K562 (cell line): ENCODE measurements around the gene ANKLE2. TPM values are rescaled to one million over a fixed set of nuclear protein-coding genes. Genes with fewer than 3 reads are reported as not detected.

Experiments used
- ATAC-seq: fragments of 200-7000 bp; cut with Tn5 transposase; 3 replicates; pipeline ENCODE4 v1.9.1; 2020; ENCODE audit warnings: moderate library complexity
- BruUV-seq: library from RNA; stranded (reverse); fragments of 400-500 nt; replicated peaks from 2 replicates; lab custom pipeline; 2021; lab: Mats Ljungman, UMichigan
- CTCF ChIA-PET: fragments of 300-600 bp; formaldehyde crosslinking; extraction: SDS; loops from one replicate; lab custom pipeline; 2021; ENCODE audit warnings: low intra/inter-chr PET ratio; lab: Yijun Ruan, JAX
- POLR2A ChIA-PET: fragments of 300-600, 350-650 bp; sonication (Branson Sonifier 250); formaldehyde crosslinking; extraction: SDS; loops from one replicate; lab custom pipeline; 2021; ENCODE audit warnings: antibody characterized with exemption, inconsistent platforms; lab: Yijun Ruan, JAX
- DNase-seq, 4 experiments: peaks; one replicate each; pipeline versions ENCODE4 v3.0.0 to v3.0.0-alpha.2; 2011 to 2018; ENCODE audit warnings: low spot score in 3 of 4, mixed read lengths in 3 of 4; ENCODE audit errors: extremely low read depth in 1 of 4
- FAIRE-seq: peaks from 2 replicates; lab custom pipeline; 2011; peaks lifted over from hg19 to GRCh38; lab: Jason Lieb, UNC
- H2AFZ ChIP-seq: 2 replicates; pipeline ENCODE4 v1.6.0; 2011; ENCODE audit warnings: low read depth, low read length, control low read depth, inconsistent platforms
- H3K27ac ChIP-seq: fragments of 200-600 bp; 3 replicates; pipeline ENCODE4 v1.8.0; 2011; ENCODE audit warnings: low read depth, mild to moderate bottlenecking, control low read depth, inconsistent platforms, low read length, moderate library complexity, mixed read lengths; ENCODE audit errors: extremely low read depth
- H3K27me3 ChIP-seq, 2 experiments: fragments of 300-600 bp in 1 of 2; 2 replicates in 1 of 2; 3 replicates in 1 of 2; pipeline versions ENCODE4 v1.6.0 to v1.8.0; 2011; ENCODE audit warnings: inconsistent platforms in 2 of 2, low read length in 2 of 2, mild to moderate bottlenecking in 1 of 2, mixed read lengths in 1 of 2, moderate library complexity in 1 of 2; ENCODE audit not compliant: control insufficient read depth in 2 of 2, insufficient read depth in 2 of 2
- H3K36me3 ChIP-seq: fragments of 300-600 bp; 3 replicates; pipeline ENCODE4 v1.8.0; 2011; ENCODE audit warnings: mild to moderate bottlenecking, low read length, inconsistent platforms; ENCODE audit not compliant: control insufficient read depth, insufficient read depth
- H3K4me1 ChIP-seq, 2 experiments: fragments of 200-600 bp in 1 of 2; replicated peaks in 1 of 2; 2 replicates in 1 of 2; 3 replicates in 1 of 2; pipeline versions ENCODE4 v1.5.1 to v1.8.0; 2011; ENCODE audit warnings: inconsistent platforms in 2 of 2, low read length in 2 of 2, mild to moderate bottlenecking in 1 of 2, mixed read lengths in 1 of 2, moderate library complexity in 1 of 2; ENCODE audit not compliant: control insufficient read depth in 2 of 2, insufficient read depth in 2 of 2
- H3K4me2 ChIP-seq: 2 replicates; pipeline ENCODE4 v1.6.1; 2011; ENCODE audit warnings: low read length, control low read depth, inconsistent platforms, mixed read lengths; ENCODE audit not compliant: insufficient read depth
- H3K4me3 ChIP-seq: fragments of 200-600 bp; sonication (generic), shearing (Covaris generic); 2 replicates; pipeline ENCODE4 v1.5.1; 2016; ENCODE audit warnings: control low read depth, inconsistent platforms
- H3K79me2 ChIP-seq: fragments of 200-600 bp; 3 replicates; pipeline ENCODE4 v1.8.0; 2011; ENCODE audit warnings: low read length, inconsistent platforms; ENCODE audit not compliant: control insufficient read depth, insufficient read depth
- H3K9ac ChIP-seq, 2 experiments: 2 replicates each; pipeline versions ENCODE4 v1.6.0 to v1.6.1; 2011; ENCODE audit warnings: low read depth in 2 of 2, low read length in 2 of 2, control low read depth in 1 of 2, inconsistent platforms in 1 of 2, mild to moderate bottlenecking in 1 of 2, mixed read lengths in 1 of 2; ENCODE audit not compliant: insufficient read depth in 1 of 2
- H3K9me1 ChIP-seq: one replicate; pipeline ENCODE4 v1.6.0; 2011; ENCODE audit warnings: inconsistent platforms, mild to moderate bottlenecking, low read length, moderate library complexity; ENCODE audit not compliant: control insufficient read depth, insufficient read depth
- H3K9me3 ChIP-seq: replicated peaks from 2 replicates; pipeline ENCODE4 v1.5.1; 2011; ENCODE audit warnings: low read depth, low read length, inconsistent platforms; ENCODE audit not compliant: control insufficient read depth, insufficient read depth
- H4K20me1 ChIP-seq: replicated peaks from 2 replicates; pipeline ENCODE4 v1.6.1; 2011; ENCODE audit warnings: low read length, inconsistent platforms, mixed read lengths; ENCODE audit not compliant: control insufficient read depth, insufficient read depth
- CCNT2 ChIP-seq: IDR thresholded peaks from 2 replicates; pipeline ENCODE4 v1.6.1; 2011; ENCODE audit warnings: borderline replicate concordance, low read depth, mild to moderate bottlenecking, moderate library complexity, mixed read lengths, low read length; ENCODE audit not compliant: insufficient read length; ENCODE audit errors: extremely low read depth
- CREM ChIP-seq: IDR thresholded peaks from 2 replicates; pipeline ENCODE4 v1.6.1; 2014; ENCODE audit warnings: antibody characterized with exemption, low read depth
- EP300 ChIP-seq: IDR thresholded peaks from 2 replicates; pipeline ENCODE4 v1.6.1; 2012; ENCODE audit warnings: low read length, improper control_type of control experiment
- HMG20A ChIP-seq: fragments of 450-650 bp; formaldehyde crosslinking; conservative IDR thresholded peaks from 2 replicates; pipeline ENCODE4 v1.4.0; 2020; ENCODE audit warnings: mild to moderate bottlenecking, mixed read lengths
- ILF3 ChIP-seq: fragments of 450-650 bp; IDR thresholded peaks from 2 replicates; pipeline ENCODE4 v1.6.1; 2018; ENCODE audit warnings: antibody characterized with exemption, mild to moderate bottlenecking, moderate library complexity, borderline replicate concordance
- ZBTB7A ChIP-seq: IDR thresholded peaks from 2 replicates; pipeline ENCODE4 v1.6.1; 2011; ENCODE audit warnings: low read depth, mild to moderate bottlenecking, low read length, moderate library complexity, borderline replicate concordance; ENCODE audit not compliant: control insufficient read depth
- ZFX ChIP-seq: sonication (generic); formaldehyde crosslinking; IDR thresholded peaks from 2 replicates; pipeline ENCODE4 v1.8.0; 2022; ENCODE audit warnings: mild to moderate bottlenecking, missing genetic modification reagents, moderate library complexity
- ZNF561 ChIP-seq: fragments of 450-650 bp; formaldehyde crosslinking; conservative IDR thresholded peaks from 2 replicates; pipeline ENCODE4 v1.4.0; 2020; ENCODE audit warnings: mild to moderate bottlenecking, moderate library complexity
- WGBS: fragments of 100-300 bp; shearing (Covaris generic); methylation state at CpG from one replicate; pipeline ENCODE4 v1.1.6; 2016; ENCODE audit warnings: low coverage, mixed read lengths; ENCODE audit not compliant: insufficient coverage; ENCODE audit errors: missing lambda C conversion rate; 5-methylcytosine and 5-hydroxymethylcytosine counted together
- in situ Hi-C: fragments of 300-500 bp; cut with MboI; formaldehyde crosslinking; loops from 4 replicates; pipeline ENCODE4 v1.15.0; 2018; ENCODE audit warnings: inconsistent platforms, mixed read lengths
- intact Hi-C: fragments of 100-400 bp; cut with micrococcal nuclease; formaldehyde crosslinking; loops from 2 replicates; pipeline ENCODE4 v1.14.2; 2022
- polyA plus RNA-seq, 8 experiments: library from polyadenylated mRNA; depleted of rRNA in 4 of 8; stranded (reverse) in 5 of 8; unstranded in 3 of 8; fragments of >200 nt; fragmentation: Nextera tagmentation in 2 of 8; fragmentation: Illumina TruSeq in 1 of 8; extraction: Ambion mirVana in 2 of 8; extraction: Trizol in 1 of 8; gene quantifications; 2 replicates each; pipeline versions ENCODE4 v1.2.1 to v1.2.3, GENCODE V29; 2011 to 2014; ENCODE audit warnings: inconsistent platforms in 1 of 8, missing spikeins in 1 of 8
- total RNA-seq, 7 experiments: library from RNA; depleted of rRNA in 6 of 7; stranded (reverse); fragments of >200 nt in 6 of 7; fragmentation: Illumina TruSeq in 2 of 7; extraction: Trizol in 2 of 7; gene quantifications; 2 replicates each; pipeline versions ENCODE4 v1.2.1 to v1.2.3, GENCODE V29; 2011 to 2021; ENCODE audit warnings: low replicate concordance in 1 of 7
- TF ChIP-seq, protein P1 (sequence below): fragments of 250-450 bp; sonication (Bioruptor Pico); IDR thresholded peaks from 2 replicates; pipeline ENCODE4 v1.8.0; 2021; ENCODE audit warnings: mild to moderate bottlenecking, moderate library complexity
- TF ChIP-seq, protein P2 (sequence below): fragments of 250-450 bp; sonication (Bioruptor Pico); IDR thresholded peaks from 2 replicates; pipeline ENCODE4 v1.5.0; 2020; ENCODE audit warnings: mild to moderate bottlenecking
- TF ChIP-seq, protein P3 (sequence below): fragments of 200-800 bp; sonication (Bioruptor generic); IDR thresholded peaks from 2 replicates; pipeline ENCODE4 v1.6.1; 2017; ENCODE audit warnings: missing genetic modification characterization, missing compliant biosample characterization
- TF ChIP-seq, protein P4 (sequence below): sonication (generic); formaldehyde crosslinking; IDR thresholded peaks from 2 replicates; pipeline ENCODE4 v1.8.1; 2023; ENCODE audit warnings: mild to moderate bottlenecking, missing genetic modification reagents

ANKLE2 gene
- total and polyA plus RNA-seq, 9 of the 15 experiments (the other 6 are each of a cell fraction or from before 2014, with no cell fraction given), result 3.2 to 57.7 (median 45.6) TPM

DNA sequence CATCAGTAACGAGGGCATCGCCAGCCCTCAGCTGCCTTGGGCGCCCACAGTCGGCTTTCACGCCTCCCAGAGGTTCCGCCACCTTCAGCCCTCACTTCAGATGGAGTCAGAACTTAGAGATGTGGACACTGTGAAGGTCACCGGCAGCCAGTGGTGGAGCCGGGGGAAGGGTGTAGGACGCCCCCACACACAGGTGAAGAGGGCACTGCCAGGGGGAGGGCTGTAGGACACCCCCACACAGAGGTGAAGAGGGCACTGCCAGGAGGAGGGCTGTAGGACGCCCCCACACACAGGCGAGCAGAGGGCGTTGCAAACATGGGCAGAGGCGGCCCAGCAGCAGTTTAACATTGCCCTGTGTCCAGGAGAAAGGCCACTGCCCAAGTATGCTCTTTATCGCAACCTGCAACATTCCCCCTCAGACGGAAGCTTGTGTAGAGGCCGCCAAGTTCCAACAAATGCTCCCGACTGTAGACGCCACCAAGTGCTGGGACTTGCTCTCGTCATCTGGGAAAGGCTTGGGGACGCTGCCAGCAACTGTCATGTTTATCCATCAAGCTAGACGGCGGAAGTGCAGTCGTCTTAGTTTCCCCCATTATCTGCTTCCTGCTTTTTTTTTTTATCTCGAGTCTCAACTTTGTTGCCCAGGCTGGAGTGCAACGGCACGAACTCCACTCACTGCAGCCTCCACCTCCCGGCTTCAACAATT, 4.9 kb upstream of the ANKLE2 start (continued):
- TF ChIP-seq, protein P1, sequence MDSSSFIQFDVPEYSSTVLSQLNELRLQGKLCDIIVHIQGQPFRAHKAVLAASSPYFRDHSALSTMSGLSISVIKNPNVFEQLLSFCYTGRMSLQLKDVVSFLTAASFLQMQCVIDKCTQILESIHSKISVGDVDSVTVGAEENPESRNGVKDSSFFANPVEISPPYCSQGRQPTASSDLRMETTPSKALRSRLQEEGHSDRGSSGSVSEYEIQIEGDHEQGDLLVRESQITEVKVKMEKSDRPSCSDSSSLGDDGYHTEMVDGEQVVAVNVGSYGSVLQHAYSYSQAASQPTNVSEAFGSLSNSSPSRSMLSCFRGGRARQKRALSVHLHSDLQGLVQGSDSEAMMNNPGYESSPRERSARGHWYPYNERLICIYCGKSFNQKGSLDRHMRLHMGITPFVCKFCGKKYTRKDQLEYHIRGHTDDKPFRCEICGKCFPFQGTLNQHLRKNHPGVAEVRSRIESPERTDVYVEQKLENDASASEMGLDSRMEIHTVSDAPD, result no peak
- TF ChIP-seq, protein P2, sequence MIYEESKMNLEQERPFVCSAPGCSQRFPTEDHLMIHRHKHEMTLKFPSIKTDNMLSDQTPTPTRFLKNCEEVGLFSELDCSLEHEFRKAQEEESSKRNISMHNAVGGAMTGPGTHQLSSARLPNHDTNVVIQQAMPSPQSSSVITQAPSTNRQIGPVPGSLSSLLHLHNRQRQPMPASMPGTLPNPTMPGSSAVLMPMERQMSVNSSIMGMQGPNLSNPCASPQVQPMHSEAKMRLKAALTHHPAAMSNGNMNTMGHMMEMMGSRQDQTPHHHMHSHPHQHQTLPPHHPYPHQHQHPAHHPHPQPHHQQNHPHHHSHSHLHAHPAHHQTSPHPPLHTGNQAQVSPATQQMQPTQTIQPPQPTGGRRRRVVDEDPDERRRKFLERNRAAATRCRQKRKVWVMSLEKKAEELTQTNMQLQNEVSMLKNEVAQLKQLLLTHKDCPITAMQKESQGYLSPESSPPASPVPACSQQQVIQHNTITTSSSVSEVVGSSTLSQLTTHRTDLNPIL (CRISPR knock-in tag), result no peak

DNA sequence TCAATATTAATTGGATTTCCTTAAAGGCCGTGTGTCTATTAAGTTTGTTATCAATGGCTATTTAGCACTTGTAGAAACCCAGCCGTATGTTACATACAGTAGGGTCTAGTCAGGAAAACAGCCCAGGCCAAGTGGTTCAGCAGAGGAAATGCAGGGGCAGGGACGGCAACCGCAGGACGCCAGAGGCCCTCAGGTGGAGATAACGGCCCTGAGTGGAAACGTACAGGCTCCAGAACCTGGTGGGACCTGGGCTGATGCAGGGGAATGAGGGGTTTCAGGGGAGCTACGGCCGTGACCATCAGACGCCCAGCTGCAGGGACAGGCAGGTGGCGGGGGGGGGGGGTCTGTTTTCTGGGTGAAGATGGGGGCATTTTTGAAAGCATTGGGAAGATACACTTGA, 3.7 kb upstream of the ANKLE2 start:
- H3K4me3 ChIP-seq, result no peak overlapping the region
- in situ Hi-C loops, result no loop called here
- no peak overlapping the region for H3K4me2 ChIP-seq
- no TSS peak for BruUV-seq
- H3K9me1 ChIP-seq, result no peaks in the 10 kb centered on the region
- CTCF ChIA-PET, result no interaction called here
- no peaks in the 10 kb centered on the region for H3K27me3 ChIP-seq
- peak; percentile 6 for FAIRE-seq
- H3K36me3 ChIP-seq, result peaks cover 12% of the 10 kb centered on the region; the same call in 1 of the 3 replicates
- peak in 2 of 4 experiments; percentile 65 to 70 for DNase-seq
- H3K9me3 ChIP-seq, result no peaks in the 10 kb centered on the region
- peak; percentile 31 for ATAC-seq
- peak overlapping the region; percentile 49; the same call in 1 of the 2 replicates for H2AFZ ChIP-seq
- peaks cover 34 to 67% of the 10 kb centered on the region in 2 experiments for H3K4me1 ChIP-seq
- POLR2A ChIA-PET, result interaction anchor here (1.1 to 2.0 kb wide), 2 partner anchors 9 to 31 kb away, joined by 3 to 6 read pairs; no protein-coding TSS in a partner anchor
- WGBS, result 31% methylated on average over 10 of the region's 11 CpGs
- intact Hi-C loops, result no loop called here
- peaks cover 18% of the 10 kb centered on the region for H3K79me2 ChIP-seq
- H4K20me1 ChIP-seq, result peaks cover 8% of the 10 kb centered on the region
- H3K9ac ChIP-seq, result peak overlapping the region; percentile 37 to 81
- peak overlapping the region; percentile 50 for H3K27ac ChIP-seq
- TF ChIP-seq ZBTB7A (peak; percentile 43; the same call in 1 of the 2 replicates), ILF3 (0 out of 2 replicates have a peak, but pooled peaks have one; percentile 33), CREM (0 out of 2 replicates have a peak, but pooled peaks have one; percentile 11), EP300 (peak; percentile 24; the same call in 1 of the 2 replicates), ZNF561 (CRISPR knock-in tag) (no peak), HMG20A (CRISPR knock-in tag) (no peak), ZFX (CRISPR knock-in tag) (0 out of 2 replicates have a peak, but pooled peaks have one; percentile 13), CCNT2 (no peak)
- TF ChIP-seq, protein P3, sequence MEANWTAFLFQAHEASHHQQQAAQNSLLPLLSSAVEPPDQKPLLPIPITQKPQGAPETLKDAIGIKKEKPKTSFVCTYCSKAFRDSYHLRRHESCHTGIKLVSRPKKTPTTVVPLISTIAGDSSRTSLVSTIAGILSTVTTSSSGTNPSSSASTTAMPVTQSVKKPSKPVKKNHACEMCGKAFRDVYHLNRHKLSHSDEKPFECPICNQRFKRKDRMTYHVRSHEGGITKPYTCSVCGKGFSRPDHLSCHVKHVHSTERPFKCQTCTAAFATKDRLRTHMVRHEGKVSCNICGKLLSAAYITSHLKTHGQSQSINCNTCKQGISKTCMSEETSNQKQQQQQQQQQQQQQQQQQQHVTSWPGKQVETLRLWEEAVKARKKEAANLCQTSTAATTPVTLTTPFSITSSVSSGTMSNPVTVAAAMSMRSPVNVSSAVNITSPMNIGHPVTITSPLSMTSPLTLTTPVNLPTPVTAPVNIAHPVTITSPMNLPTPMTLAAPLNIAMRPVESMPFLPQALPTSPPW, result 0 out of 2 replicates have a peak, but pooled peaks have one; percentile 18
- TF ChIP-seq, protein P4, sequence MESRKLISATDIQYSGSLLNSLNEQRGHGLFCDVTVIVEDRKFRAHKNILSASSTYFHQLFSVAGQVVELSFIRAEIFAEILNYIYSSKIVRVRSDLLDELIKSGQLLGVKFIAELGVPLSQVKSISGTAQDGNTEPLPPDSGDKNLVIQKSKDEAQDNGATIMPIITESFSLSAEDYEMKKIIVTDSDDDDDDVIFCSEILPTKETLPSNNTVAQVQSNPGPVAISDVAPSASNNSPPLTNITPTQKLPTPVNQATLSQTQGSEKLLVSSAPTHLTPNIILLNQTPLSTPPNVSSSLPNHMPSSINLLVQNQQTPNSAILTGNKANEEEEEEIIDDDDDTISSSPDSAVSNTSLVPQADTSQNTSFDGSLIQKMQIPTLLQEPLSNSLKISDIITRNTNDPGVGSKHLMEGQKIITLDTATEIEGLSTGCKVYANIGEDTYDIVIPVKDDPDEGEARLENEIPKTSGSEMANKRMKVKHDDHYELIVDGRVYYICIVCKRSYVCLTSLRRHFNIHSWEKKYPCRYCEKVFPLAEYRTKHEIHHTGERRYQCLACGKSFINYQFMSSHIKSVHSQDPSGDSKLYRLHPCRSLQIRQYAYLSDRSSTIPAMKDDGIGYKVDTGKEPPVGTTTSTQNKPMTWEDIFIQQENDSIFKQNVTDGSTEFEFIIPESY, result no peak
